Right lobe of liver (tissue), 6 donors: ENCODE measurements around the gene AUH. TPM values are rescaled to one million over a fixed set of nuclear protein-coding genes. Genes with fewer than 3 reads are reported as not detected.

Source experiments
- ATAC-seq, 4 donors: fragments of 200-7000 bp; cut with Tn5 transposase; one replicate each; pipeline ENCODE4 v1.9.1; 2020; ENCODE audit warnings: mild to moderate bottlenecking in 4 of 4, moderate library complexity in 4 of 4
- DNase-seq, 3 donors: peaks; one replicate each; pipeline ENCODE4 v3.0.0-alpha.2; 2020
- H3K27ac ChIP-seq, 3 donors: fragments of 200-600 bp; one replicate each; pipeline ENCODE4 v1.8.0; 2022
- H3K27me3 ChIP-seq, 2 donors: fragments of 200-600 bp; one replicate each; pipeline ENCODE4 v1.8.0; 2022
- H3K36me3 ChIP-seq, 4 donors: fragments of 200-600 bp; sonication (generic) in 1 of 4; one replicate each; pipeline versions ENCODE4 v1.5.1 to v1.8.0; 2017 to 2022; ENCODE audit warnings: control low read depth in 1 of 4
- H3K4me1 ChIP-seq, 4 donors: fragments of 200-600 bp; sonication (generic) in 1 of 4; one replicate each; pipeline versions ENCODE4 v1.5.1 to v1.8.0; 2017 to 2022; ENCODE audit warnings: control low read depth in 1 of 4
- H3K4me3 ChIP-seq, 3 donors: fragments of 200-600 bp; one replicate each; pipeline ENCODE4 v1.8.0; 2022
- H3K9me3 ChIP-seq, 4 donors: fragments of 200-600 bp; sonication (generic) in 1 of 4; one replicate each; pipeline versions ENCODE4 v1.5.1 to v1.8.0; 2017 to 2022; ENCODE audit warnings: control low read depth in 1 of 4
- CTCF ChIP-seq, 4 donors: fragments of 200-600 bp in 3 of 4; fragments of 450-650 bp in 1 of 4; IDR thresholded peaks; one replicate each; pipeline versions ENCODE4 v1.5.1 to v1.8.0; 2016 to 2022; ENCODE audit warnings: antibody characterized with exemption in 4 of 4, mild to moderate bottlenecking in 2 of 4
- POLR2A ChIP-seq: fragments of 450-650 bp; IDR thresholded peaks from one replicate; pipeline ENCODE4 v1.6.1; 2017; ENCODE audit warnings: antibody characterized with exemption, mild to moderate bottlenecking
- WGBS: methylation state at CpG from one replicate; pipeline ENCODE4 v1.1.6; 2018; ENCODE audit warnings: low coverage, low lambda C conversion rate; ENCODE audit not compliant: insufficient coverage; ENCODE audit errors: missing lambda C conversion rate; 5-methylcytosine and 5-hydroxymethylcytosine counted together
- intact Hi-C, 2 donors: fragments of 100-400 bp; cut with DNase I; formaldehyde crosslinking; loops; one replicate each; pipeline versions ENCODE4 v1.11.2 to v1.14.1; 2022
- total RNA-seq, 6 experiments: library from RNA; depleted of rRNA in 2 of 6; stranded (reverse); fragments of >200 nt in 2 of 6; fragmentation: NEBNext Ultra II Directional in 3 of 6; extraction: Animal tissue kit (Norgen Biotek cat#: 25700) in 3 of 6; gene quantifications; one replicate each; pipeline versions ENCODE4 v1.1.0 to v1.2.4, GENCODE V29; 2016 to 2023
- donor health status: DM: no; HTN: yes; CAD: no.
- donor health status: DM: no; HTN: no; CAD: no.
- donor health status: DM: no; HTN: no; CAD: no.
- donor health status: DM: no; HTN: yes; CAD: no.
- donor health status: DM: no; HTN: yes; CAD: no.

The AUH gene
- total RNA-seq, 6 experiments from 2014 or later, result 12.0 to 22.4 (median 18.4) TPM

- peaks cover 0 to 8% (median 0%) of the 10 kb centered on the region in 4 donors for H3K4me1 ChIP-seq
- DNase-seq (no peak), ATAC-seq (no peak)
- H3K27ac ChIP-seq, result no peak overlapping the region
- H3K9me3 ChIP-seq, result no peaks in the 10 kb centered on the region
- TF ChIP-seq CTCF (IDR thresholded peaks at IDR 0.05), result no peak
- no peak overlapping the region for H3K4me3 ChIP-seq
- 93% methylated on average over 2 of the region's 11 CpGs for WGBS
- H3K27me3 ChIP-seq, result no peaks in the 10 kb centered on the region
- intact Hi-C loops, result no loop called here
- no peaks in the 10 kb centered on the region for H3K36me3 ChIP-seq
Measured at GRCh38 chr9:91187311-91187964, 174.3 kb downstream of the AUH start.

DNA sequence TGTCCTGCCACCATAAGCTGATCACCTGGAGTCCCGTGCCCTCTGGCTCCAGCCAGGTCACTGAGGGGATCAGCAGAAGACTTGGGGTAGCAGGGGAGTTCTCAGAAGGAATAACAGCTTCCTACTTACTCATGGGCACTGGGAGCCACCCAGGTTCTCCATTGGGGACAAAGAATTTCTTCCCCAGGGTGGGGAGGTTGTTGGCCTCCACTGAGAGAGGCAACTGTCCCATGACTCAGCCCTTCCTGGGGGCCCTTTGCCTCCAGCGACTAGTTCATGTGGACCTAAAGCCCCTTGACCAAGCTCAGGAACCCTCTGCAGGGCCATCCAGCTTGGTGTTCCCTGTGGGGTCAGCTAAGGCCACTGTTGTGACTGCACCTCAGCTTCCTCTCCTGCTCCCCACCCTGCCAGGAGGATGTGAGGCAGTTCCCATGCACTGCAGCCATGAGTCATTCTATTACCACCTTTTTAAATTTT lies 175.0 kb downstream of the AUH start:
- Histone ChIP-seq H3K27me3 (no peaks in the 10 kb centered on the region), H3K4me3 (no peak overlapping the region), H3K36me3 (no peaks in the 10 kb centered on the region), H3K9me3 (no peaks in the 10 kb centered on the region), H3K27ac (no peak overlapping the region), H3K4me1 (peaks cover 0 to 6% (median 0%) of the 10 kb centered on the region in 4 donors)
- ATAC-seq, result peak in 1 of 4 donors; percentile 29
- WGBS, result 100% methylated on average over 1 of the region's 2 CpGs
- no peak for DNase-seq
- TF ChIP-seq CTCF (IDR thresholded peaks at IDR 0.05), result no peak
- no peak for TF ChIP-seq POLR2A
- intact Hi-C loops, result no loop called here

GRCh38 chr9:91185193-91185886 lies 176.4 kb downstream of the AUH start:
- no peak overlapping the region for H3K27ac ChIP-seq
- H3K4me3 ChIP-seq, result no peak overlapping the region
- 61% methylated on average over 9 of the region's 10 CpGs for WGBS
- peaks cover 0 to 6% (median 0%) of the 10 kb centered on the region in 4 donors for H3K4me1 ChIP-seq
- peak; percentile 39 to 88 (median 70) for ATAC-seq
- no peak for DNase-seq
- no peaks in the 10 kb centered on the region for H3K27me3 ChIP-seq
- TF ChIP-seq CTCF (IDR thresholded peaks at IDR 0.05) (no peak), POLR2A (no peak)
- no peaks in the 10 kb centered on the region for H3K9me3 ChIP-seq
- no peaks in the 10 kb centered on the region for H3K36me3 ChIP-seq
- intact Hi-C loops, result no loop called here

GRCh38 chr9:91182429-91183225 lies 179.1 kb downstream of the AUH start:
- no peaks in the 10 kb centered on the region for H3K9me3 ChIP-seq
- TF ChIP-seq CTCF (IDR thresholded peaks at IDR 0.05) (no peak), POLR2A (no peak)
- peaks cover 0 to 6% (median 0%) of the 10 kb centered on the region in 4 donors for H3K4me1 ChIP-seq
- intact Hi-C loops, result no loop called here
- ATAC-seq (peak; percentile 49 to 77 (median 70)), DNase-seq (no peak)
- no peak overlapping the region for H3K4me3 ChIP-seq
- no peaks in the 10 kb centered on the region for H3K27me3 ChIP-seq
- WGBS, result 47% methylated on average over 11 of the region's 12 CpGs
- no peak overlapping the region for H3K27ac ChIP-seq
- H3K36me3 ChIP-seq, result no peaks in the 10 kb centered on the region
